ENCODE results near the gene WDR86. TPM values are rescaled to one million over a fixed set of nuclear protein-coding genes. Genes with fewer than 3 reads are reported as not detected.

The WDR86 gene
- total and polyA plus RNA-seq, 2 of the 4 experiments (the other 2 are of a cell fraction), result not detected

DNA sequence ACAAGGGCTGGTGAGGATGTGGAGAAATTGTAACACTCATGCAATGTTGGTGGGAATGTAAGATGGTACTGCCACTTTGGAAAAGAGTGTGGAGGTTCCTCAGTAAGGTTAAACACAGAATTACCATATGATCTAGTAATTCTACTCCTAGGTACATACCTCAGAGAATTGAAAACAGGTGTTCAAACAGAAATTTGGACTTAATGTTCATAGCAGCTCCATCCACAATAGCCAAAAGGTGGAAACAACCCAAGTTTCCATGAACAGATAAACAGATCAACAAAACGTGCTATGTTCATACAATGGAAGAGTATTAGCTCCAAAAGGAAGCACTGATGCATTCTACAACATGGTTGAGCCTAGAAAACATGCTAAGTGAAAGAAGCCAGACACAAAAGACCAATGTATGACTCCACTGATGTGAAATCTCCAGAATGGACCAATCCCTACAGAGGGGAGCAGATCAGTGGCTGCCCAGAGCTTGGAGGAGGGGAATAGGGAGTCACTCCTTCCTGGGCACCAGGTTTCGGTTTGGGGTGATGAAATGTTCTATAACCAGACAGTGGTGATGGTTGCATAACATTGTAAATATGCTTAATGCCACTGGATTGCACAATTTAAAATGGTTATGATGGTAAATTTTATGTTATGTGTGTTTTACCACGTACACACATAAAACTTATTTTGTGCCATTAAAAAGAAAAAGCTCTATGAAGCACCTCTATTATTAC lies 5.7 kb upstream of the WDR86 start:
- Histone ChIP-seq H2AK5ac (ENCODE audit: low read depth, low read length) (no peak overlapping the region), H3K9me3 (ENCODE audit: control insufficient read depth, insufficient read depth, low read length) (peaks cover 11% of the 10 kb centered on the region), H4K20me1 (ENCODE audit: insufficient read depth, low read length) (no peaks in the 10 kb centered on the region), H3K56ac (ENCODE audit: extremely low read depth, insufficient read depth, low read length) (no peak overlapping the region), H4K8ac (ENCODE audit: low read depth in 2 of 2, low read length in 2 of 2) (no peak overlapping the region), H3K9me1 (ENCODE audit: insufficient read depth, low read length) (no peaks in the 10 kb centered on the region), H2BK15ac (ENCODE audit: low read depth, low read length) (no peak overlapping the region), H3K9ac (ENCODE audit: low read depth, low read length) (no peak overlapping the region), H4K91ac (ENCODE audit: insufficient read depth, low read depth, low read length) (no peak overlapping the region), H2AFZ (replicated peaks; ENCODE audit: low read length, poor library complexity) (no peak overlapping the region), H3K4ac (ENCODE audit: low read depth, low read length) (no peak overlapping the region), H4K5ac (ENCODE audit: low read depth, low read length) (no peak overlapping the region), H3K4me1 (ENCODE audit: control insufficient read depth, insufficient read depth, low read length) (no peaks in the 10 kb centered on the region; the same call in 1 of the 2 replicates), H3K27ac (ENCODE audit: insufficient read depth, low read length) (no peak overlapping the region), H3K36me3 (ENCODE audit: control insufficient read depth, insufficient read depth, low read length) (no peaks in the 10 kb centered on the region), H2BK20ac (ENCODE audit: low read depth, low read length) (no peak overlapping the region), H2AK9ac (replicated peaks; ENCODE audit: low read depth, low read length, poor library complexity) (no peak overlapping the region), H3K27me3 (ENCODE audit: control insufficient read depth, insufficient read depth, low read length) (peaks cover 43% of the 10 kb centered on the region), H3K4me3 (ENCODE audit: insufficient read depth, low read depth, low read length) (no peak overlapping the region), H3K4me2 (ENCODE audit: low read depth, low read length) (no peak overlapping the region), H3K79me1 (ENCODE audit: low read depth in 1 of 2, low read length in 2 of 2) (no peaks in the 10 kb centered on the region), H2BK5ac (ENCODE audit: low read depth, low read length, poor library complexity, severe bottlenecking) (no peak overlapping the region), H3K18ac (ENCODE audit: low read depth, low read length) (no peak overlapping the region), H3K14ac (replicated peaks; ENCODE audit: low read depth, low read length) (no peak overlapping the region), H2BK120ac (ENCODE audit: low read depth, low read length) (no peak overlapping the region), H3K23ac (ENCODE audit: low read depth, low read length) (no peak overlapping the region)
- in situ Hi-C loops (cut with MboI; ENCODE audit: low sequenced_read_pairs) (no loop called here), intact Hi-C loops (cut with micrococcal nuclease) (no loop called here), dilution Hi-C loops (cut with HindIII; ENCODE audit: low sequenced_read_pairs, unreplicated experiment) (no loop called here)
- TF ChIP-seq, protein P1, sequence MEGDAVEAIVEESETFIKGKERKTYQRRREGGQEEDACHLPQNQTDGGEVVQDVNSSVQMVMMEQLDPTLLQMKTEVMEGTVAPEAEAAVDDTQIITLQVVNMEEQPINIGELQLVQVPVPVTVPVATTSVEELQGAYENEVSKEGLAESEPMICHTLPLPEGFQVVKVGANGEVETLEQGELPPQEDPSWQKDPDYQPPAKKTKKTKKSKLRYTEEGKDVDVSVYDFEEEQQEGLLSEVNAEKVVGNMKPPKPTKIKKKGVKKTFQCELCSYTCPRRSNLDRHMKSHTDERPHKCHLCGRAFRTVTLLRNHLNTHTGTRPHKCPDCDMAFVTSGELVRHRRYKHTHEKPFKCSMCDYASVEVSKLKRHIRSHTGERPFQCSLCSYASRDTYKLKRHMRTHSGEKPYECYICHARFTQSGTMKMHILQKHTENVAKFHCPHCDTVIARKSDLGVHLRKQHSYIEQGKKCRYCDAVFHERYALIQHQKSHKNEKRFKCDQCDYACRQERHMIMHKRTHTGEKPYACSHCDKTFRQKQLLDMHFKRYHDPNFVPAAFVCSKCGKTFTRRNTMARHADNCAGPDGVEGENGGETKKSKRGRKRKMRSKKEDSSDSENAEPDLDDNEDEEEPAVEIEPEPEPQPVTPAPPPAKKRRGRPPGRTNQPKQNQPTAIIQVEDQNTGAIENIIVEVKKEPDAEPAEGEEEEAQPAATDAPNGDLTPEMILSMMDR (conservative IDR thresholded peaks at IDR 0.05; ENCODE audit: low read depth, low read length), result no peak
- TF ChIP-seq CEBPB (IDR thresholded peaks at IDR 0.05; ENCODE audit: low read depth, low read length), result peak; percentile 82
- POLR2A ChIA-PET (ENCODE audit: unreplicated experiment), result no interaction called here
- WGBS, 2 experiments (ENCODE audit: extremely low coverage in 2 of 2, insufficient read length in 1 of 2), result no CpG with 5 or more reads among the region's 3 CpGs
- BruUV-seq (replicated peaks), result no TSS peak
- CTCF ChIA-PET, result no interaction called here
- ATAC-seq (ENCODE audit: low read depth), result no peak
- DNase-seq, result peak; percentile 15
